ENCODE measurements around the gene TRAK1.

Gene TRAK1

DNA sequence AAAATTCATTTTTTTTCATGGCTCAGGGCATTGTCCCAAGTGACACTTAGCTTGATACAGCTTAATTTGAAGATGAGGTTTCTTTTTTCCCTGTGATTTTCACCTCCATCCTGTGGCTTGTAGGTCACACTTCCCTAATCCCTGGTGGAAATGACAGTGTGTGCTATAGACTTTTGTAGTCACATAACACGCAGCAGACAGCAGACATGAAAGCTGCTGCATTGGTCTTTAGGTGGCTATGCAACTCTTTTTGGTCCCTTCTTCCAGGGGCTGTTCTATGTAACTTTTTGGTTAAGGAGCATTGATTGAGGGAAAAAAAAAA is 38.8 kb downstream of the TRAK1 start:
- no peak for TF ChIP-seq CTCF (conservative IDR thresholded peaks at IDR 0.05; ENCODE audit: low read length)
- TF ChIP-seq EZH2phosphoT487 (IDR thresholded peaks at IDR 0.05; ENCODE audit: borderline replicate concordance), result no peak
- Histone ChIP-seq H3K4me3 (ENCODE audit: low read length, poor library complexity, severe bottlenecking) (no peak overlapping the region), H3K9me2 (replicated peaks; ENCODE audit: low read depth, low read length) (no peaks in the 10 kb centered on the region), H3K9ac (ENCODE audit: low read depth, low read length, poor library complexity, severe bottlenecking) (no peak overlapping the region), H3K9me3 (ENCODE audit: insufficient read depth, low read depth, low read length) (no peaks in the 10 kb centered on the region), H3K27me3 (ENCODE audit: insufficient read depth, low read length, poor library complexity, severe bottlenecking) (no peaks in the 10 kb centered on the region), H4K20me1 (ENCODE audit: insufficient read depth, low read length, poor library complexity, severe bottlenecking) (peaks cover 3% of the 10 kb centered on the region), H3K4me1 (ENCODE audit: insufficient read depth, low read length, poor library complexity, severe bottlenecking) (no peaks in the 10 kb centered on the region), H3K36me3 (ENCODE audit: insufficient read depth, low read length) (peaks cover 48% of the 10 kb centered on the region; the same call in 1 of the 2 replicates), H3K79me2 (ENCODE audit: insufficient read depth, low read length) (no peaks in the 10 kb centered on the region), H3K4me2 (ENCODE audit: low read depth, low read length, poor library complexity, severe bottlenecking) (no peak overlapping the region), H3F3A (ENCODE audit: low read depth) (no peaks in the 10 kb centered on the region), H2AFZ (ENCODE audit: low read length) (no peak overlapping the region)

DNA sequence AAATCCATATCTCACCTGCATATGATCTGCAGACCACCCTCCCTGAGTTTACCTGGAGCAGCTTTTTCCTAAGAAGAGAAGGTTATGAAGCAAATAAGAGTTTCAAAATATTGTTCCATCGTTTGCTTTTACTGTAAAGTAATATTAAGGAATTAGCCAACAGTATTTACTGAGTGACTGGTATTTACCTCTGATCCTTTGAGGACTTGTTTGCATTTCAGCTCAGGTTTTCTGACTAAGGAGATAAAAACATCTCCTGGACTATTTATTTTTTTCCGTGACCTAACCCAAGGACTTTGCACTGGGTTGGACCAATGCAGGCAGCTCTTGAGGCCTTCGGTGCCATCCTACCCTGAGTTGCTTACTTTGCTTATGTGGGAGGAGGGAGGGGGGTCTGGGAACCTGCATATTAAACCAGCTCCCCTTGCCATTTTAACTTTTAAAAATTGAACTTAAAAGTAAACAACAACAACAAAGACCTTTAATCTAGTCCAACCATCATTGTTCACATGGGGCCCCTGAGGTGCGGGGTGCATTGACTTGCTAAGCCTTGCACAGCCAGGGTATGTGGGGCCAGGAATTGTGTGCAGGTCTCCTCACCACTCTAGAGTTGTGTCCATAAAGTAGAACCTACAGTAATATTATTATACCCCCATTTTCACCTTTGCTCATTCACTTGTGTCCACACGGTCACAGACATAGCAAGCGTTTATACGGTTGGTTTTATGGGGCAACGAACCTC is 39.3 kb downstream of the TRAK1 start:
- Histone ChIP-seq H3K27me3 (ENCODE audit: insufficient read depth, low read length, poor library complexity, severe bottlenecking) (no peaks in the 10 kb centered on the region), H3K79me2 (ENCODE audit: insufficient read depth, low read length) (no peaks in the 10 kb centered on the region), H4K20me1 (ENCODE audit: insufficient read depth, low read length, poor library complexity, severe bottlenecking) (no peaks in the 10 kb centered on the region), H3K9me2 (replicated peaks; ENCODE audit: low read depth, low read length) (no peaks in the 10 kb centered on the region), H3F3A (ENCODE audit: low read depth) (no peaks in the 10 kb centered on the region), H3K9me3 (ENCODE audit: insufficient read depth, low read depth, low read length) (no peaks in the 10 kb centered on the region), H2AFZ (ENCODE audit: low read length) (no peak overlapping the region), H3K36me3 (ENCODE audit: insufficient read depth, low read length) (peaks cover 47% of the 10 kb centered on the region; the same call in 1 of the 2 replicates), H3K4me2 (ENCODE audit: low read depth, low read length, poor library complexity, severe bottlenecking) (no peak overlapping the region), H3K4me1 (ENCODE audit: insufficient read depth, low read length, poor library complexity, severe bottlenecking) (no peaks in the 10 kb centered on the region), H3K9ac (ENCODE audit: low read depth, low read length, poor library complexity, severe bottlenecking) (no peak overlapping the region), H3K4me3 (ENCODE audit: low read length, poor library complexity, severe bottlenecking) (no peak overlapping the region)
- TF ChIP-seq EZH2phosphoT487 (IDR thresholded peaks at IDR 0.05; ENCODE audit: borderline replicate concordance), result no peak
- no peak for TF ChIP-seq CTCF (conservative IDR thresholded peaks at IDR 0.05; ENCODE audit: low read length)

DNA sequence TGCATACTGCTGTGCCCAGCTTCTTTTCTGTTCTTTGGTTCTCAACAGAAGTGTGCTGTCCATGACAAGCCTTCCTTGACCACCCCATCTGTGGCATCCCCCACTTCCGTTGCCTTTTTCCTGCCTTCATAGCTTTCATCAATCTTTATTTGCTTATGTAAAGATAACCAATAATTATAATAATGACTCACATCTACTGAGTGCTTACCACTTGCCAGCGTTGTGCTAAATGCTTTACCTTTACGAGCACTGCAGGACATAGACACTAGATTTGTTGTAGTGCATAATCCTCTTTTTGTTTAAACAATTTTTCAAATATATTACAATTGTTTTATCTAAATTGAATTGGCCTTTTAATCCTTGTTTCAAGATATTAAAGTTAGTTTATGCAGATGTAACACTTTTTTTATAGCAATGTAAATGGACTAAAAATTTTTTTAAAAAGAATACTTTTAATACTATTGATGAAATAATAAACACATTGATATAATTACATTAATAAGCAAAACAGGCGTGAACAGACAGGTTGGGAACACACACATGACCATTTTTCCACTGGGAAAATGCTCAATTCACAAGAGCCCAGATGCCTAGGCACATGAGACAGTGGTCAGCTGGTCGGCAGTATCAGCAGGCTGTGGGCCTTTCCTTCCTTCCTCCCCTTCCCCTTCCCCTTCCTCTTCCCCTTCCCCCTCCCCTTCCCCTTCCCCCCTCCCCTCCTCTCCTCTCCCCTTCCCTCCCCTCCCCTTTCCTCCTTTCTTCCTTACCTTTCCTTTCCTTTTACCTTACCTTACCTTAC is 42.5 kb downstream of the TRAK1 start:
- H3K9ac ChIP-seq (ENCODE audit: low read depth, low read length, poor library complexity, severe bottlenecking), result no peak overlapping the region
- H3K4me3 ChIP-seq (ENCODE audit: low read length, poor library complexity, severe bottlenecking), result no peak overlapping the region
- no peaks in the 10 kb centered on the region for H3K27me3 ChIP-seq (ENCODE audit: insufficient read depth, low read length, poor library complexity, severe bottlenecking)
- no peak overlapping the region for H2AFZ ChIP-seq (ENCODE audit: low read length)
- H3K4me2 ChIP-seq (ENCODE audit: low read depth, low read length, poor library complexity, severe bottlenecking), result no peak overlapping the region
- no peaks in the 10 kb centered on the region for H3K4me1 ChIP-seq (ENCODE audit: insufficient read depth, low read length, poor library complexity, severe bottlenecking)
- no peaks in the 10 kb centered on the region for H3K9me3 ChIP-seq (ENCODE audit: insufficient read depth, low read depth, low read length)
- H3K36me3 ChIP-seq (ENCODE audit: insufficient read depth, low read length), result peaks cover 25% of the 10 kb centered on the region; the same call in 1 of the 2 replicates
- H4K20me1 ChIP-seq (ENCODE audit: insufficient read depth, low read length, poor library complexity, severe bottlenecking), result no peaks in the 10 kb centered on the region
- TF ChIP-seq CTCF (conservative IDR thresholded peaks at IDR 0.05; ENCODE audit: low read length) (no peak), EZH2phosphoT487 (IDR thresholded peaks at IDR 0.05; ENCODE audit: borderline replicate concordance) (no peak)
- H3K9me2 ChIP-seq (replicated peaks; ENCODE audit: low read depth, low read length), result no peaks in the 10 kb centered on the region
- no peaks in the 10 kb centered on the region; the same call in 1 of the 2 replicates for H3K79me2 ChIP-seq (ENCODE audit: insufficient read depth, low read length)
- H3F3A ChIP-seq (ENCODE audit: low read depth), result no peaks in the 10 kb centered on the region
